ENCODE measurements around the gene FAM174B.

GRCh38 chr15:92653836-92654539 lies 1.6 kb downstream of the FAM174B start:
- no peak for TF ChIP-seq CTCF (IDR thresholded peaks at IDR 0.05; ENCODE audit: low read length)
- TF ChIP-seq EZH2 (IDR thresholded peaks at IDR 0.05; ENCODE audit: borderline replicate concordance, low read length): no peak

All from OCI-LY1 (cell line).